HG03097 (cell line): ENCODE results near the gene ATG14.
"Not testable (repeated sequence)": the region's sequence is repeated elsewhere in the genome, so short reads cannot be mapped to it uniquely, and the experiment has no call there.

Source experiments
- ATAC-seq: cut with Tn5 transposase; IDR thresholded peaks from one replicate; pipeline ENCODE4 v1.9.1; 2021; ENCODE audit not compliant: unreplicated experiment, low FRiP score

Gene ATG14

GRCh38 chr14:55388160-55388559 is 23.5 kb downstream of the ATG14 start:
- no peak for ATAC-seq

GRCh38 chr14:55387121-55387520 is 24.5 kb downstream of the ATG14 start:
- ATAC-seq, result no peak

- ATAC-seq, result no peak
Observed at GRCh38 chr14:55386037-55386808, 25.4 kb downstream of the ATG14 start.

- no peak for ATAC-seq
Observed at GRCh38 chr14:55384536-55384935, 27.1 kb downstream of the ATG14 start.

GRCh38 chr14:55383541-55384140 is 28.0 kb downstream of the ATG14 start:
- no peak for ATAC-seq

- not testable (repeated sequence) for ATAC-seq
Observed at GRCh38 chr14:55383056-55383466, 28.6 kb downstream of the ATG14 start.

- ATAC-seq, result no peak
Observed at GRCh38 chr14:55382483-55382882, 29.1 kb downstream of the ATG14 start.

GRCh38 chr14:55381561-55381960 is 30.1 kb downstream of the ATG14 start:
- no peak for ATAC-seq

- ATAC-seq, result no peak
Observed at GRCh38 chr14:55381040-55381439, 30.6 kb downstream of the ATG14 start.

GRCh38 chr14:55377236-55377635 is 34.4 kb downstream of the ATG14 start:
- no peak for ATAC-seq

GRCh38 chr14:55374771-55375170 is 36.9 kb downstream of the ATG14 start:
- ATAC-seq, result no peak

GRCh38 chr14:55373784-55374705 is 37.6 kb downstream of the ATG14 start:
- no peak for ATAC-seq

- no peak for ATAC-seq
Observed at GRCh38 chr14:55372825-55373224, 38.8 kb downstream of the ATG14 start.

- ATAC-seq, result no peak
Observed at GRCh38 chr14:55372423-55372822, 39.2 kb downstream of the ATG14 start.

GRCh38 chr14:55370883-55371455 is 40.7 kb downstream of the ATG14 start:
- ATAC-seq, result no peak

GRCh38 chr14:55366271-55366670 is 45.4 kb downstream of the ATG14 start:
- no peak for ATAC-seq

GRCh38 chr14:55361190-55361589 is 50.4 kb downstream of the ATG14 start:
- no peak for ATAC-seq

- ATAC-seq, result no peak
Observed at GRCh38 chr14:55359307-55359706, 52.3 kb downstream of the ATG14 start.

- no peak for ATAC-seq
Observed at GRCh38 chr14:55356913-55357312, 54.7 kb downstream of the ATG14 start.

- no peak for ATAC-seq
Observed at GRCh38 chr14:55355922-55356321, 55.7 kb downstream of the ATG14 start.

- no peak for ATAC-seq
Observed at GRCh38 chr14:55354500-55354899, 57.1 kb downstream of the ATG14 start.
